ENCODE results near the gene OSBPL8.
"Not testable (repeated sequence)": the region's sequence is repeated elsewhere in the genome, so short reads cannot be mapped to it uniquely, and the experiment has no call there.

The OSBPL8 gene

GRCh38 chr12:76523408-76523807 is 36.2 kb downstream of the OSBPL8 start:
- DNase-seq (ENCODE audit: low spot score) = no peak

DNA sequence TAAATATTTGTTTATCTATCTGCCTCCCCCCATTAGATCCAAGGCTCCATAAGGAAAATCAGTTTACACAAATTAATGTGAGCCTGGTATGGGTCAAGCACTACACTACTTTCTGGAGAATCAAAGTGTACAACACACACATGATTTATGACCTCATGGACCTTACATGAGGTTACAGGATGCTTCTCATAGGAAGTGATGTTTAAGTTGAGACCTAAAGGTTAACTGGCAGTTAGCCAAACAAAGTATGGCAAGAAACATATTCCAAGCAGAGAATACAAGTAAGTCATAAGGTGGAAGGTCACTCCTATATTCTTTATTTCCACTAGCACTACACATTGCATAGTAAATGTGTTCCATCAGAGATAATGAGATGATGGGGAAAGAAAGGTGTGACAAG is 39.2 kb downstream of the OSBPL8 start:
- DNase-seq (ENCODE audit: low spot score) = no peak

GRCh38 chr12:76519538-76519937 is 40.0 kb downstream of the OSBPL8 start:
- DNase-seq (ENCODE audit: low spot score) = peak; percentile 3

- DNase-seq (ENCODE audit: low spot score) = no peak
Observed at GRCh38 chr12:76518699-76519098, 40.9 kb downstream of the OSBPL8 start.

DNA sequence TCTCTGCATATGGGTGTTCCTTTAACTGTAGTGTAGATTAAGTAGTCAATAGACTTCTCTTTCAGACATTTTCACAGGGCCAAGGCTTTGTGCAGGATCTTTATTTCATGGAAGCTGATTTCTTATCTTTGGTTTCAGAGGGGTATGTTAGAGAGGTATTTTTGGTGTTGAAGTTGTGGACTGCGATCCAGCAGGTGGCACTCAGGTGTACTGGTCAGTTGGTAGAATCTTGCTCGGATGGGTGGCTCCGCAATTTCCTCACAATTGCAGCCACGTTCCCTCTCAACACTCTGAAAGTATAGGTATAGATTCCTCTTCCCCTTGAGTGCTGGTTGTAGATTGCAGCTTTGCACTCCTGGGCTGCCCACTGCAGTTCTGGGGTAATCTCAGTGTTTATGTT is 44.3 kb downstream of the OSBPL8 start:
- DNase-seq (ENCODE audit: low spot score) = no peak

DNA sequence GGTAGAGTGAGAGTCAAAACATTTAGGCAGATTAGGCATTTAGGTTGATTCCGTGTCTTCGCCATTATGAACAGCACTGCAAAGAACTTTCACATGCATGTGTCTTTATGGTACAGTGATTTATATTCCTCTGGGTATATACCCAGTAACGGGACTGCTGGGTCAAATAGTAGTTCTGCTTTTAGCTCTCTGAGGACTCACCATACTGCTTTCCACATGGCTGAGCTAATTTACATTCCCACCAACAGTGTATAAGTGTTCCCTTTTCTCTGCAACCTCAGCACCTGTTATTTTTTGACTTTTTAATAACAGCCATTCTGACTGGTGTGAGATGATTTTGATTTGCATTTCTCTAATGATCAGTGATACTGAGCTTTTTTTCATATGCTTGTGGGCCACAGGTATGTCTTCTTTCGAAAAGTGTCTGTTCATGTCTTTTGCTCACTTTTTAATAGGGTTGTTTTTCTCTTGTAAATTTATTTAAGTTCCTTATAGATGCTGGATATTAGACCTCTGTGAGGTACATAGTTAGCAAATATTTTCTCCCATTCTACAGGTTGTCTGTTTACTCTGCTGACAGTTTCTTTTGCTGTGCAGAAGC is 48.4 kb downstream of the OSBPL8 start:
- peak; percentile 23 for DNase-seq (ENCODE audit: low spot score)

DNA sequence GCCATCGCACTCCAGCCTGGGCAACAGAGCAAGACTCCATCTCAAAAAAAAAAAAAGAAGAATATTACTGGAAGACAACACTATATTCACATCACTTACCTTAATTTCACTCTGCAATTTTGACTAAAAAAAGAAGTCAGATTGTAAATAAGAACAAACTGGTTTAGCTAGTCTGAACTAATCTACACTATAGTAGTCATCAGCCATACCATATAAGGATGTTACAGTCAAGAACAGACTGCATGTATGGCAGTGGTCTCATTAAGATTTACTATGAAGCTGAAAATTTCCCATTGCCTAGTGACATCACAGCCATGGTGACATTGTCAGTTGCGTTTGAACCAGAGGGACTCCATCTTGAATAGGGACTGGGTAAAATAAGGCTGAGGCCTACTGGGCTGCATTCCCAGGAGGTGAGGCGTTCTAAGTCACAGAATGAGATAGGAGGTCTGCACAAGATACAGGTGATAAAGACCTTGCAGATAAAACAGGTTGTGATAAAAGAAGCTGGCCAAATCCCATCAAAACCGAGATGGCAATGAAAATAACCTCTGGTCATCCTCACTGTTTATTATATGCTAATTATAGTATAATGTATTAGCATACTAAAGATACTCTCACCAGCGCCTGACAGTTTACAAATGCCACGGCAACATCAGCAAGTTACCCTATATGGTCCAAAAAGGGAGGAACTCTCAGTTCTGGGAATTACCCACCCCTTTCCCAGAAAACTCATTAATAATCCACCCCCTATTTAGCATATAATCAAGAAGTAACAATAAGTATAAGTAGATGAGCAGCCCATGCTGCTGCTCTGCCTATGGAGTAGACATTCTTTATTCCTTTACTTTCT is 51.2 kb downstream of the OSBPL8 start:
- DNase-seq (ENCODE audit: low spot score) = no peak

DNA sequence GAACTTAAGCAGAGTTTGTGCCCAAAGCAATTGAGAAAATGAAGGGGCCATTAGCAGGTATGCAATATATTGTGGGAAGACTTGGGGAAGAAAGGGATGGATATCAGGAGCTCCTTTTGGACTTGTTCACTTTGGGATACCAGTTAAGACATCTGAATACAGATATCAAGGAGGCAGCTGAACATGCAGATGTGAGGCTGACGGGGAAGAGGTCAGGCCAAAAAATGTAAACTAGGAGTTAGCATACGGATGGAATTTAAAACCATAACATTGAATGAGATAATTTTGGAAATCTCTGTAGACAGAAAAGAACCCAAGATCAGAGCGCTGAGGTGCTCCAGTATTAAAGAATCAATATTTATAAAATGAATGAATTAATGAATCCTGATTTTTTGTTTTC is 53.4 kb downstream of the OSBPL8 start:
- DNase-seq (ENCODE audit: low spot score) = no peak

DNA sequence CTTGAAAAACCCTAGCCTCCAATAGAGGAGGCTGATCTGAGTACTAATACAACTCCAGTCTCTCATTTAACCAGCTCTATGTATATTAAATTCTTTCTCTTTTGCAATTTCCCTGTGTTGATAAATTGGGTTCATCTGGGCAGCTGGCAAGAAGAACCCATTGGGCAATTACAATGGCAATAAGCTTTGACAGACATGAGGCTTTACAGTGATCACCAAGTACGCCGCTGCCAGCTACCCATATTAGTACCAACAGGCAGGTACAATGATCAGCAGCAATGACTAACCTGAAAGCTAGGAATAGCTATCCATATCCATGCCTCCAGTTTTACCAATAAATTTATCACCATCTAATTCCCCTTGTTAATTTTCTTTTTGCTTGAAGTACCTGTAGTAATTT is 54.5 kb downstream of the OSBPL8 start:
- no peak for DNase-seq (ENCODE audit: low spot score)

DNA sequence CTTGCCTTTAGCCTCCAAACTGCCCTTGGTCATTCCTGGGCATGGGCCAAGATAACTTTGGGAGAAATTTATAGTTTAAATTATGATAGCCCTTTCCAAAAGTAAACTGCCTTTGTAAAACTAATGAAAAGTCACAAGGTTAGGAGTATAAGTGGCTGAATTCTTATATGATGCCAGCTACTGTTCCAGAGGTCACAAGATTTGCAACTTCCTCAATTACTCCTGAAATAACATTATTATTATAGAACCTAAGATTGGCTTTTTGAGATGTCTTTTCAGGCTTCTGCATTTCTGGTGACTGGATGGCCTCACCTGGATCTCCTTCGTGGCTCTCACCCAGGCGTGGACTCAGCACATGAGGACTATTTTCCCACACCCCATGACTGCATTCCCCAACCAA is 55.0 kb downstream of the OSBPL8 start:
- no peak for DNase-seq (ENCODE audit: low spot score)

DNA sequence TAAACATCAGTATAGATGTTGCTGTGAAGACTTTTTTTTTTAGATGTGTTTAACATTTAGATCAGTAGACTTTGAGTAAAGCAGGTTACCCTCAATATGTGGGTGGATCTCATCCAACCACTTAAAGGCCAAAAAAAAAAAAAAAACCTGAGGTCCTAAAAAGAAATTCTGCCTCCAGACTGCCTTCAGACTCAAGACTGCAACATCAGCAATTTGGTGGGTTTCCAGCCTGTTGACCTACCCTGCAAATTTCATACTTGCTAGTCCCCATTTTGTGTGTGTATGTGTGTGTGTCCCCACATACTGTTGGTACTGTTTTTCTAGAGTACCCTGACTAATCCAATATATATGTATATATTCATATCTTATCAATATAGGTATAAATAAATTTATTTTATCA is 55.6 kb downstream of the OSBPL8 start:
- DNase-seq (ENCODE audit: low spot score) = no peak

GRCh38 chr12:76501390-76501789 is 58.2 kb downstream of the OSBPL8 start:
- no peak for DNase-seq (ENCODE audit: low spot score)

- DNase-seq (ENCODE audit: low spot score) = not testable (repeated sequence)
Observed at GRCh38 chr12:76499136-76499535, 60.4 kb downstream of the OSBPL8 start.

- no peak for DNase-seq (ENCODE audit: low spot score)
Observed at GRCh38 chr12:76495556-76495955, 64.0 kb downstream of the OSBPL8 start.

DNA sequence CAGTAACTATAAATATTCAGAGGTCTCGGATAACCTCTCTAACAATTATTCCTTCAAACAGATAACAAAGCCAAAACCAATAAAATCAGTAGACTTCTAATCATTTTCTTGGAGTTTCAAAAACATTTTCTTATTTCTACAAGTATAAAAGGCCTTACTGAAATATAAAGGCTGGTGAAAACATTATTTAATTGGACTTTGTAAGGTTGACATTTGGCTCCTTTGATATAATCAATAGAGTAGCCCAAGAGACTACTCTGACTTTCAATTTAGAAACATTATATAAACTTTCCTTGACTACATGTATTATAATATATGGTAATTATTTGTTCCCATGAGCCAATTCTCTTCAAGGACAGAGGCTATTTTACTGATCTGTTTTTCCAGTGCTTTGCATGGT is 68.3 kb downstream of the OSBPL8 start:
- DNase-seq (ENCODE audit: low spot score) = no peak

GRCh38 chr12:76490763-76491162 is 68.8 kb downstream of the OSBPL8 start:
- no peak for DNase-seq (ENCODE audit: low spot score)

DNA sequence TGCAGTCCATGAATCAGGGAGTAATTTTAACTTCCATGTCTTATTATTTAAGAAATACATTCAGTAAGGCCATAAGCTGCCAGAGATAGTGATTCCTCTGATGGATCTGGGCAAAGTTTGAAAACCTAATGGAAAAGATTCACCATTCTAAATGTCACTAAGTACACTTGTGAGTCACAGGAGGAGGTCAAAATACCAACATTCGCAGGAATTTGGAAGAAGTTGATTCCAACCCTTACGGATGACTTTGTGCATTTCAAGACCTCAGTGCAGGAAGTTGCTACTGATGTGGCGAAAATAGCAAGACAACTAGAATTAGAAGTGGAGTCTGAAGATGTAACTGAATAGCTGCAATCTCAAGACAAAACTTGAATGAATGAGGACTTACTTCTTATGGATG is 69.8 kb downstream of the OSBPL8 start:
- no peak for DNase-seq (ENCODE audit: low spot score)

GRCh38 chr12:76486011-76486410 is 73.6 kb downstream of the OSBPL8 start:
- DNase-seq (ENCODE audit: low spot score) = no peak

DNA sequence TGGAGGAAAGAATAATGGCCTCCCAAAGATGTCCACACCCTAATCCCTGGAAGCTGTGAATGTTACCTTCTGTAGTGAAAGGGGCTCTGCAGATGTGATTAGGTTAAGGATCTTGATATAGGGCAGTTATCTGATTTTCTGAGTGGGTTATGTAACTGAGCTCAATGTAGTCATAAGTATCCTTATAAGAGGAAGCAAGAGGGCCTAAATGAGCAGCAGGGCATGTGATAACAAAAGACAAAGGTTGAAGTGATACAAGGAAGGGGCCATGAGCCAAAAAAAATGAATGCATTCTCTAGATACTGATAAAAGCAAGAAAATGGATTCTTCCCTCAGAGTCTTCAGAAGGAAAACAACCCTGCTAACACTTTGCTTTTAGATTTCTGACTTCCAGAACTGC is 78.8 kb downstream of the OSBPL8 start:
- DNase-seq (ENCODE audit: low spot score) = no peak

- DNase-seq (ENCODE audit: low spot score) = no peak
Observed at GRCh38 chr12:76478045-76478444, 81.5 kb downstream of the OSBPL8 start.

- not testable (repeated sequence) for DNase-seq (ENCODE audit: low spot score)
Observed at GRCh38 chr12:76472862-76473261, 86.7 kb downstream of the OSBPL8 start.

DNA sequence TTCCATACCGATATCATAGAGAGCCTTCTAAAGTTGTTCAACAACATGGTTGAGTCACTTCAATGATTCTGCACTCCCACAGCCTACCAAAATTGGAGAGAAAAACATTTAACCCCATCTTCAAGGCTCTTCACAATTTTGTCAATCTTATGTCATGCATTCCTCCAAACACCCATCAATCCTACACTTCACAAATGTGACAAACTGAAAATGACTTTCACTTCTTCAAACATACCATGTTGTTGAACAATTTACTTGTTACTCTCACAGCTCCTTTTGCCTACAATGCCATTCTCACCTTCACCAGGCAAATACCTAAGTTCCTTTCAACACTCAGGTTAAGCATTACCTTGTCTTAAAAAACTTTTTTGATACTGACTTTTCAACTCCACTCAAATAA is 88.0 kb downstream of the OSBPL8 start:
- DNase-seq (ENCODE audit: low spot score) = no peak

DNA sequence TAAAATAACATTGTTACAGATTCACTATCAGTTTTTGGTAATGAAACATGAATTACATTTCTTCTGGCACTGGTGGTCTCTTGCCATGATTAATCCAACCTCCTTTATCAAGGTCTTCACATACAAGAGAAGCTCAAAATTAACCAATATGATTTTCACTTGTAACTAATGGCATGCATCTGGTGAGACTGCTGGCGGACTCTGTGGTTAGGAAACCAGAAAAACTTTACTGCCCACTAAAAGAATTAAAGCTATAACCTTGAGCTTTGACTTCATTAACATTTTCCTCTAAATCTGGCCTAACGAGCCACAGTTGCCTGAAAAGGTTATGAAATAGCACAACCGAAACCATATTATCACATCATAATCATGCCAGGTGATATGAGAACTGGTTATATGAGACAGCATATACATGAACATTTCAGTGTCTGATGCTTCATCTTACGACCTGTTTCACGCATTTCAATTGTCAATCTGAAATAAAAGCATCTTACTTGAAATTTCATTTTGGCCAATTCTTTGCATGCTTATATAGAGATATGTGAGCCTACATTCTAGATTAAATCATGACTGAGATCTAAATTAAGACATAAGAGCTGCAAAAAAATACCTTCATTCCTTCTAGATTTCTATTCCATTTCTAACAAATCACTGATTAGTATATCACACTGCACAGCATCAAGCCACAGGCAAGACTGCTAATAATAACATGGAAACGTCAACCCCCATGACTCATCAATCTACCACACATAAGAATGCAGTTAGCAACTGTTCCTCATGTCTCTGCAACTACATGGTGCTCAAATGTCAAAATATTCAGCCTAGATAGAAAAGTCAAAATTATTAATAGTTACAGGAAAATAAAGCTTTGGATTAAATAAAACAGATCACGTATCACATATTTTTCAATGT is 89.3 kb downstream of the OSBPL8 start:
- DNase-seq (ENCODE audit: low spot score) = no peak

All from germinal center (tissue), 1 donor.